Stimulated activated CD8-positive, alpha-beta memory T cell treated with anti-CD3 and anti-CD28 coated beads, Interleukin-4, amount 100 ng/mL, for 24 hours (primary cell): ENCODE data around the gene PTMS.

ENCODE experiments used
- DNase-seq: peaks from one replicate; pipeline ENCODE4 v3.0.0-alpha.2; 2020; ENCODE audit warnings: low read depth

The PTMS gene

GRCh38 chr12:6752167-6752920 lies 13.8 kb upstream of the PTMS start:
- DNase-seq: no peak

GRCh38 chr12:6752921-6753771 lies 13.0 kb upstream of the PTMS start, which contains the start of gene MLF2:
Gene MLF2 (minus strand): TSS chr12:6753141. CDS start chr12:6752334, 807 bp downstream.
- peak; percentile 97 for DNase-seq

GRCh38 chr12:6753772-6754356 lies 12.3 kb upstream of the PTMS start:
- DNase-seq: no peak

- no peak for DNase-seq
Measured at GRCh38 chr12:6754411-6754810, 11.8 kb upstream of the PTMS start.

- no peak for DNase-seq
Measured at GRCh38 chr12:6757028-6757690, 9.0 kb upstream of the PTMS start.

- no peak for DNase-seq
Measured at GRCh38 chr12:6758506-6759095, 7.6 kb upstream of the PTMS start.

GRCh38 chr12:6759741-6760140 lies 6.4 kb upstream of the PTMS start:
- no peak for DNase-seq

GRCh38 chr12:6763380-6763779 lies 2.8 kb upstream of the PTMS start:
- DNase-seq: no peak

GRCh38 chr12:6764011-6764828 lies 1.9 kb upstream of the PTMS start:
- no peak for DNase-seq

- DNase-seq: no peak
Measured at GRCh38 chr12:6765048-6765633, 1.0 kb upstream of the PTMS start.

GRCh38 chr12:6766651-6767349 lies 637 bp downstream of the PTMS start:
- DNase-seq: peak; percentile 35

GRCh38 chr12:6767353-6768319 lies 1.5 kb downstream of the PTMS start:
- DNase-seq: no peak

GRCh38 chr12:6768437-6768914 lies 2.3 kb downstream of the PTMS start:
- DNase-seq: no peak

GRCh38 chr12:6768990-6769389 lies 2.8 kb downstream of the PTMS start:
- no peak for DNase-seq

- DNase-seq: no peak
Measured at GRCh38 chr12:6769666-6770065, 3.5 kb downstream of the PTMS start.

- DNase-seq: no peak
Measured at GRCh38 chr12:6770094-6770493, 3.9 kb downstream of the PTMS start.

GRCh38 chr12:6770600-6770999 lies 4.4 kb downstream of the PTMS start:
- DNase-seq: no peak

GRCh38 chr12:6771091-6771495 lies 4.9 kb downstream of the PTMS start:
- DNase-seq: no peak
